CD4-positive, alpha-beta T cell (primary cell): ENCODE results near the gene AMPH. TPM values are rescaled to one million over a fixed set of nuclear protein-coding genes. Genes with fewer than 3 reads are reported as not detected.

Experiments used
- ATAC-seq: fragments of 200-7000 bp; cut with Tn5 transposase; one replicate; pipeline ENCODE4 v1.10.0; 2022; ENCODE audit warnings: mild to moderate bottlenecking; ENCODE audit not compliant: poor library complexity
- CTCF ChIA-PET: fragments of 350-600 bp; sonication (Branson Sonifier 250); formaldehyde crosslinking; loops from one replicate; lab custom pipeline; 2021; ENCODE audit warnings: antibody characterized with exemption, inconsistent platforms; lab: Charles Lee
- POLR2A ChIA-PET: fragments of 350-600 bp; sonication (Branson Sonifier 250); formaldehyde crosslinking; loops from one replicate; lab custom pipeline; 2021; ENCODE audit warnings: antibody characterized with exemption, inconsistent platforms; lab: Charles Lee
- DNase-seq, 14 experiments: peaks; one replicate each; pipeline ENCODE4 v3.0.0-alpha.2; 2013 to 2020; ENCODE audit warnings: mixed read lengths in 2 of 14
- H3K27ac ChIP-seq, 2 donors: one replicate each; pipeline versions ENCODE4 v1.5.1 to v1.7.0; 2013; ENCODE audit warnings: low read length in 2 of 2, low read depth in 1 of 2, mild to moderate bottlenecking in 1 of 2
- H3K27me3 ChIP-seq, 2 experiments: 1 replicate in 1 of 2; 2 replicates in 1 of 2; pipeline versions ENCODE4 v1.6.1 to v1.7.0; 2013; ENCODE audit warnings: low read length in 2 of 2, control low read depth in 1 of 2, mild to moderate bottlenecking in 1 of 2, moderate library complexity in 1 of 2; ENCODE audit not compliant: insufficient read depth in 2 of 2, control insufficient read depth in 1 of 2
- H3K36me3 ChIP-seq: one replicate; pipeline ENCODE4 v1.6.1; 2013; ENCODE audit warnings: low read length, control low read depth; ENCODE audit not compliant: insufficient read depth
- H3K4me1 ChIP-seq: one replicate; pipeline ENCODE4 v1.6.1; 2013; ENCODE audit warnings: low read length, control low read depth; ENCODE audit not compliant: insufficient read depth
- H3K4me3 ChIP-seq: one replicate; pipeline ENCODE4 v1.5.1; 2013; ENCODE audit warnings: mild to moderate bottlenecking, low read length, moderate library complexity
- H3K9me3 ChIP-seq, 2 experiments: 1 replicate in 1 of 2; 2 replicates in 1 of 2; pipeline versions ENCODE4 v1.6.1 to v1.7.0; 2013; ENCODE audit warnings: low read length in 2 of 2, mild to moderate bottlenecking in 2 of 2, control low read depth in 1 of 2, moderate library complexity in 1 of 2; ENCODE audit not compliant: control insufficient read depth in 1 of 2, insufficient read depth in 1 of 2
- H3K27ac Mint-ChIP-seq: one replicate; pipeline ENCODE4 v1.8.0; 2020; ENCODE audit warnings: mixed read lengths
- H3K27me3 Mint-ChIP-seq: one replicate; pipeline ENCODE4 v1.8.0; 2021; ENCODE audit warnings: mixed read lengths
- H3K36me3 Mint-ChIP-seq: one replicate; pipeline ENCODE4 v1.8.0; 2021; ENCODE audit warnings: low read depth, mixed read lengths
- H3K4me1 Mint-ChIP-seq: one replicate; pipeline ENCODE4 v1.8.0; 2021; ENCODE audit warnings: low read depth, mixed read lengths
- H3K4me3 Mint-ChIP-seq: one replicate; pipeline ENCODE4 v1.8.0; 2020; ENCODE audit warnings: mild to moderate bottlenecking, mixed read lengths
- H3K9me3 Mint-ChIP-seq: one replicate; pipeline ENCODE4 v1.8.0; 2020; ENCODE audit warnings: mixed read lengths
- CTCF ChIP-seq: fragments of 200-600 bp; IDR thresholded peaks from one replicate; pipeline ENCODE4 v1.8.0; 2022; ENCODE audit warnings: antibody characterized with exemption, mild to moderate bottlenecking
- intact Hi-C, 2 experiments: fragments of 100-400 bp; cut with DNase I in 1 of 2; cut with micrococcal nuclease in 1 of 2; formaldehyde crosslinking; loops; one replicate each; pipeline versions ENCODE4 v1.15.1 to v1.9.0; 2023 to 2025; cut with DNase I, micrococcal nuclease
- total RNA-seq, 174 experiments: library from RNA in 2 of 174; stranded (reverse) in 2 of 174; gene quantifications; one replicate each; pipeline ENCODE4 v1.2.3 and lab custom pipeline; 2021 to 2026

AMPH gene
- total RNA-seq, 2 experiments from 2014 or later = not detected

GRCh38 chr7:38558761-38559345 is 72.3 kb downstream of the AMPH start:
- ChIA-PET CTCF (no interaction called here), POLR2A (no interaction called here)
- Histone ChIP-seq H3K4me3 (no peak overlapping the region), H3K9me3 (no peaks in the 10 kb centered on the region), H3K4me1 (no peaks in the 10 kb centered on the region), H3K27me3 (no peaks in the 10 kb centered on the region), H3K27ac (no peak overlapping the region), H3K36me3 (no peaks in the 10 kb centered on the region)
- TF ChIP-seq CTCF = no peak
- H3K4me3 Mint-ChIP-seq = no peak overlapping the region
- H3K9me3 Mint-ChIP-seq = peaks cover 2% of the 10 kb centered on the region
- no peak for ATAC-seq
- no peak overlapping the region for H3K27ac Mint-ChIP-seq
- no peaks in the 10 kb centered on the region for H3K36me3 Mint-ChIP-seq
- intact Hi-C loops = no loop called here
- no peaks in the 10 kb centered on the region for H3K4me1 Mint-ChIP-seq
- H3K27me3 Mint-ChIP-seq = peaks cover 12% of the 10 kb centered on the region
- no peak for DNase-seq

- Mint-ChIP-seq H3K27ac (no peak overlapping the region), H3K4me3 (no peak overlapping the region), H3K9me3 (peaks cover 2% of the 10 kb centered on the region), H3K36me3 (no peaks in the 10 kb centered on the region), H3K4me1 (no peaks in the 10 kb centered on the region), H3K27me3 (peaks cover 4% of the 10 kb centered on the region)
- ChIA-PET CTCF (no interaction called here), POLR2A (no interaction called here)
- H3K9me3 ChIP-seq = no peaks in the 10 kb centered on the region
- H3K27me3 ChIP-seq = no peaks in the 10 kb centered on the region
- no peaks in the 10 kb centered on the region for H3K36me3 ChIP-seq
- no peaks in the 10 kb centered on the region for H3K4me1 ChIP-seq
- no peak for ATAC-seq
- intact Hi-C loops = no loop called here
- H3K4me3 ChIP-seq = no peak overlapping the region
- no peak for TF ChIP-seq CTCF
- no peak for DNase-seq
- no peak overlapping the region for H3K27ac ChIP-seq
Observed at GRCh38 chr7:38554586-38554985, 76.6 kb downstream of the AMPH start.

DNA sequence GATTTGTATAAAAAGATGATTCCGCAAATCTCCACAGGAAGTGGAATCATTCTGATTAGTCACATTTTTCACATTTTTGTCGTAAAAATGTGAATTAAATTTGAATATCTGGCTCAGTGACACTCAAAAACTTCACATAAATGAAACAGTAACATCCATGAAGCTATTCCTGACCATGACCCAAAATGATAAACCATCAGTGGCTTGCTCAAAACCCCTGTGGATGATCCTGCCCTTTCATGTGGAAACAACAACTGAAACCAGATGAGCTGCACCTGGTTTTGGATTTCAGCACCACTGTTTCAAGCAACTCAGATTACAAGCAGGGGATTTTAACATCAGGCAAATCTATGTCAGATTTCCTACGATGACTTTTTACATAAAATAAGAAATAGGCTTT is 80.3 kb downstream of the AMPH start:
- Histone ChIP-seq H3K27ac (no peak overlapping the region), H3K36me3 (no peaks in the 10 kb centered on the region), H3K4me1 (no peaks in the 10 kb centered on the region), H3K4me3 (no peak overlapping the region), H3K27me3 (no peaks in the 10 kb centered on the region), H3K9me3 (no peaks in the 10 kb centered on the region)
- Mint-ChIP-seq H3K9me3 (no peaks in the 10 kb centered on the region), H3K27ac (no peak overlapping the region), H3K27me3 (peaks cover 12% of the 10 kb centered on the region), H3K4me3 (no peak overlapping the region), H3K36me3 (no peaks in the 10 kb centered on the region), H3K4me1 (no peaks in the 10 kb centered on the region)
- CTCF ChIA-PET = no interaction called here
- ATAC-seq (no peak), DNase-seq (no peak)
- TF ChIP-seq CTCF = no peak
- POLR2A ChIA-PET = no interaction called here
- intact Hi-C loops = no loop called here
